Gastrocnemius medialis (tissue), 4 donors: ENCODE measurements around the gene MGMT.

Experiments used
- POLR2A ChIP-seq, 2 donors: fragments of 450-650 bp; IDR thresholded peaks; one replicate each; pipeline ENCODE4 v1.6.1; 2017; ENCODE audit warnings: antibody characterized with exemption in 2 of 2, mild to moderate bottlenecking in 2 of 2, moderate library complexity in 2 of 2
- TF ChIP-seq, protein P1 (sequence below), 5 experiments: fragments of 450-650 bp in 3 of 5; fragments of 200-600 bp in 2 of 5; sonication (generic) in 2 of 5; IDR thresholded peaks in 4 of 5; conservative IDR thresholded peaks in 1 of 5; 1 replicate in 4 of 5; 2 replicates in 1 of 5; pipeline ENCODE4 v1.5.1; 2016 to 2019; ENCODE audit warnings: antibody characterized with exemption in 5 of 5, mild to moderate bottlenecking in 3 of 5, moderate library complexity in 3 of 5

GRCh38 chr10:129531969-129532660 lies 65.1 kb downstream of the MGMT start:
- TF ChIP-seq, protein P1, sequence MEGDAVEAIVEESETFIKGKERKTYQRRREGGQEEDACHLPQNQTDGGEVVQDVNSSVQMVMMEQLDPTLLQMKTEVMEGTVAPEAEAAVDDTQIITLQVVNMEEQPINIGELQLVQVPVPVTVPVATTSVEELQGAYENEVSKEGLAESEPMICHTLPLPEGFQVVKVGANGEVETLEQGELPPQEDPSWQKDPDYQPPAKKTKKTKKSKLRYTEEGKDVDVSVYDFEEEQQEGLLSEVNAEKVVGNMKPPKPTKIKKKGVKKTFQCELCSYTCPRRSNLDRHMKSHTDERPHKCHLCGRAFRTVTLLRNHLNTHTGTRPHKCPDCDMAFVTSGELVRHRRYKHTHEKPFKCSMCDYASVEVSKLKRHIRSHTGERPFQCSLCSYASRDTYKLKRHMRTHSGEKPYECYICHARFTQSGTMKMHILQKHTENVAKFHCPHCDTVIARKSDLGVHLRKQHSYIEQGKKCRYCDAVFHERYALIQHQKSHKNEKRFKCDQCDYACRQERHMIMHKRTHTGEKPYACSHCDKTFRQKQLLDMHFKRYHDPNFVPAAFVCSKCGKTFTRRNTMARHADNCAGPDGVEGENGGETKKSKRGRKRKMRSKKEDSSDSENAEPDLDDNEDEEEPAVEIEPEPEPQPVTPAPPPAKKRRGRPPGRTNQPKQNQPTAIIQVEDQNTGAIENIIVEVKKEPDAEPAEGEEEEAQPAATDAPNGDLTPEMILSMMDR (IDR thresholded peaks at IDR 0.05 in 4 of 5, conservative IDR thresholded peaks at IDR 0.05 in 1 of 5): no peak
- TF ChIP-seq POLR2A (IDR thresholded peaks at IDR 0.05): no peak
